ENCODE measurements around the gene SPACA1.

Gene SPACA1

GRCh38 chr6:88089708-88090107 lies 42.1 kb downstream of the SPACA1 start:
- Histone ChIP-seq H3K9ac (ENCODE audit: low read depth, low read length) (no peak overlapping the region), H3K4me3 (ENCODE audit: low read depth, low read length) (0 out of 2 replicates have a peak overlapping the region, but pooled peaks have one; percentile 25), H3K9me3 (ENCODE audit: control insufficient read depth, insufficient read depth, low read length) (no peaks in the 10 kb centered on the region), H3K27me3 (ENCODE audit: control insufficient read depth, insufficient read depth, low read length) (no peaks in the 10 kb centered on the region), H3K27ac (ENCODE audit: low read depth, low read length) (no peak overlapping the region), H3K36me3 (ENCODE audit: control insufficient read depth, insufficient read depth, low read length) (no peaks in the 10 kb centered on the region), H3K4me1 (ENCODE audit: control insufficient read depth, insufficient read depth, low read length) (peaks cover 33% of the 10 kb centered on the region)

- Histone ChIP-seq H3K4me3 (ENCODE audit: low read depth, low read length) (no peak overlapping the region), H3K27me3 (ENCODE audit: control insufficient read depth, insufficient read depth, low read length) (no peaks in the 10 kb centered on the region), H3K4me1 (ENCODE audit: control insufficient read depth, insufficient read depth, low read length) (no peaks in the 10 kb centered on the region), H3K36me3 (ENCODE audit: control insufficient read depth, insufficient read depth, low read length) (no peaks in the 10 kb centered on the region), H3K27ac (ENCODE audit: low read depth, low read length) (no peak overlapping the region), H3K9me3 (ENCODE audit: control insufficient read depth, insufficient read depth, low read length) (no peaks in the 10 kb centered on the region), H3K9ac (ENCODE audit: low read depth, low read length) (no peak overlapping the region)
Observed at GRCh38 chr6:88105741-88106340, 58.2 kb downstream of the SPACA1 start.

- H3K27ac ChIP-seq (ENCODE audit: low read depth, low read length) = no peak overlapping the region
- H3K9me3 ChIP-seq (ENCODE audit: control insufficient read depth, insufficient read depth, low read length) = no peaks in the 10 kb centered on the region
- H3K27me3 ChIP-seq (ENCODE audit: control insufficient read depth, insufficient read depth, low read length) = no peaks in the 10 kb centered on the region
- H3K36me3 ChIP-seq (ENCODE audit: control insufficient read depth, insufficient read depth, low read length) = no peaks in the 10 kb centered on the region
- H3K4me3 ChIP-seq (ENCODE audit: low read depth, low read length) = no peak overlapping the region
- no peak overlapping the region for H3K9ac ChIP-seq (ENCODE audit: low read depth, low read length)
- no peaks in the 10 kb centered on the region for H3K4me1 ChIP-seq (ENCODE audit: control insufficient read depth, insufficient read depth, low read length)
Observed at GRCh38 chr6:88107241-88107640, 59.6 kb downstream of the SPACA1 start.

GRCh38 chr6:88111991-88112390 lies 64.3 kb downstream of the SPACA1 start:
- Histone ChIP-seq H3K36me3 (ENCODE audit: control insufficient read depth, insufficient read depth, low read length) (no peaks in the 10 kb centered on the region), H3K4me1 (ENCODE audit: control insufficient read depth, insufficient read depth, low read length) (no peaks in the 10 kb centered on the region), H3K9me3 (ENCODE audit: control insufficient read depth, insufficient read depth, low read length) (no peaks in the 10 kb centered on the region), H3K9ac (ENCODE audit: low read depth, low read length) (no peak overlapping the region), H3K4me3 (ENCODE audit: low read depth, low read length) (no peak overlapping the region), H3K27ac (ENCODE audit: low read depth, low read length) (no peak overlapping the region), H3K27me3 (ENCODE audit: control insufficient read depth, insufficient read depth, low read length) (no peaks in the 10 kb centered on the region)

DNA sequence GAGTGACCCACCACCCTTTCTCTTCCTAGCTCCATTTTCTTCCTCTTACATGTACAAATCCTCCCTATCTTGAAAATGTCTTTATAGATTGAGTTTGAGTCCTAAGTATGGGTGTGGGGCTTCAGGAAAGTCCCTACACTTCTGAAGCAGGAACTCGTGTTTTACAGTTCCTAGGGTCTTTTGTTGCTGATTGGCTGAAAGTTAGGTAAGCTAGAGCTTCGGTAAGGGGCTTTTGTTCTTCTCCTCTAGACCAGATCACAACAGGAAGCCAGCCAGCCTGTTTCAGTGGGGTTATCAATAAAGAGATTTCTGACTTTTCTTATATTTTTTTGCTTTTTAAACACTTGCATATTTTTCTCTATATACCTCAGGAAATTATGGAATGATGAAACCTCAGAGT lies 67.2 kb downstream of the SPACA1 start:
- H3K27me3 ChIP-seq (ENCODE audit: control insufficient read depth, insufficient read depth, low read length) = no peaks in the 10 kb centered on the region
- H3K4me3 ChIP-seq (ENCODE audit: low read depth, low read length) = no peak overlapping the region
- H3K4me1 ChIP-seq (ENCODE audit: control insufficient read depth, insufficient read depth, low read length) = no peaks in the 10 kb centered on the region
- H3K9me3 ChIP-seq (ENCODE audit: control insufficient read depth, insufficient read depth, low read length) = no peaks in the 10 kb centered on the region
- H3K9ac ChIP-seq (ENCODE audit: low read depth, low read length) = no peak overlapping the region
- no peak overlapping the region for H3K27ac ChIP-seq (ENCODE audit: low read depth, low read length)
- H3K36me3 ChIP-seq (ENCODE audit: control insufficient read depth, insufficient read depth, low read length) = no peaks in the 10 kb centered on the region

- Histone ChIP-seq H3K9me3 (ENCODE audit: control insufficient read depth, insufficient read depth, low read length) (no peaks in the 10 kb centered on the region), H3K4me3 (ENCODE audit: low read depth, low read length) (no peak overlapping the region), H3K27me3 (ENCODE audit: control insufficient read depth, insufficient read depth, low read length) (no peaks in the 10 kb centered on the region), H3K4me1 (ENCODE audit: control insufficient read depth, insufficient read depth, low read length) (no peaks in the 10 kb centered on the region), H3K9ac (ENCODE audit: low read depth, low read length) (no peak overlapping the region), H3K27ac (ENCODE audit: low read depth, low read length) (no peak overlapping the region), H3K36me3 (ENCODE audit: control insufficient read depth, insufficient read depth, low read length) (no peaks in the 10 kb centered on the region)
Observed at GRCh38 chr6:88115307-88115706, 67.7 kb downstream of the SPACA1 start.

GRCh38 chr6:88116276-88116675 lies 68.6 kb downstream of the SPACA1 start:
- H3K4me3 ChIP-seq (ENCODE audit: low read depth, low read length) = no peak overlapping the region
- H3K4me1 ChIP-seq (ENCODE audit: control insufficient read depth, insufficient read depth, low read length) = 0 out of 2 replicates have a peak, but pooled peaks cover 4% of the 10 kb centered on the region
- H3K9ac ChIP-seq (ENCODE audit: low read depth, low read length) = no peak overlapping the region
- no peak overlapping the region for H3K27ac ChIP-seq (ENCODE audit: low read depth, low read length)
- H3K36me3 ChIP-seq (ENCODE audit: control insufficient read depth, insufficient read depth, low read length) = no peaks in the 10 kb centered on the region
- no peaks in the 10 kb centered on the region for H3K9me3 ChIP-seq (ENCODE audit: control insufficient read depth, insufficient read depth, low read length)
- H3K27me3 ChIP-seq (ENCODE audit: control insufficient read depth, insufficient read depth, low read length) = no peaks in the 10 kb centered on the region
